ENCODE data around the gene TCP11L2.
A peak's percentile ranks its signal among the peaks of the same experiment; 100 is the strongest.

The TCP11L2 gene

DNA sequence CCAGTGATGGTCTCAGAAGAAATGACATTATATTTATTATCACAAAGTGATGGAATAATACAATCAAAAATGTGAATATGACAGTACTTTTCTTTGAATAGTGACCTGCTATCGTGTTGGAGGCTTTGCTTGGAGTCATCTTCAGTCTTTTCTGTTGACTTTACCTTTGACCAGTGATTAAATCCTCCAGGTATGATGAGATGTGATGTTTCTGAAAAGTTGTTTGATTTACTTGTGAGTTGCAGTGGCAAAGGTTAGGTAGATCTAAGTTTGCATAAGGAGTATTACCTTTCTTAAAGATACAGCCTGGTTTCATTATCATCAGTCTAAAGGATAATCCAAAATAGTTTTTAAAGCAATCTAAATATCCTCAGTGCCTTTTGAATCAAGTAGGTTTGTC lies 4.6 kb downstream of the TCP11L2 start:
- no peaks in the 10 kb centered on the region for H3K9me3 ChIP-seq (replicated peaks; ENCODE audit: insufficient read depth, low read length)
- no peak overlapping the region for H2AFZ ChIP-seq (ENCODE audit: low read length)
- H4K20me1 ChIP-seq (ENCODE audit: insufficient read depth, low read length), result no peaks in the 10 kb centered on the region
- no peak overlapping the region for H3K27ac ChIP-seq (ENCODE audit: low read length)
- H3F3A ChIP-seq (ENCODE audit: insufficient read depth, low read length), result peaks cover 13% of the 10 kb centered on the region
- H3K27me3 ChIP-seq (replicated peaks; ENCODE audit: insufficient read depth, low read length), result no peaks in the 10 kb centered on the region
- no peaks in the 10 kb centered on the region for H3K9me2 ChIP-seq (replicated peaks; ENCODE audit: insufficient read depth, low read length)
- H3K36me3 ChIP-seq (replicated peaks; ENCODE audit: insufficient read depth, low read length), result no peaks in the 10 kb centered on the region
- H3K4me3 ChIP-seq (ENCODE audit: low read length), result no peak overlapping the region
- no peak for DNase-seq
- H3K79me2 ChIP-seq (ENCODE audit: low read length), result no peaks in the 10 kb centered on the region; the same call in 1 of the 2 replicates
- H3K9ac ChIP-seq (ENCODE audit: low read length), result no peak overlapping the region
- no peak for TF ChIP-seq EZH2phosphoT487 (IDR thresholded peaks at IDR 0.05; ENCODE audit: low read length)
- no peak for TF ChIP-seq EZH2 (optimal IDR thresholded peaks at IDR 0.05; ENCODE audit: low read depth, low read length)
- TF ChIP-seq CTCF (IDR thresholded peaks at IDR 0.05; ENCODE audit: low read length), result no peak
- H3K4me1 ChIP-seq (ENCODE audit: low read length), result peaks cover 28% of the 10 kb centered on the region
- no peak overlapping the region for H3K4me2 ChIP-seq (ENCODE audit: low read depth, low read length)

DNA sequence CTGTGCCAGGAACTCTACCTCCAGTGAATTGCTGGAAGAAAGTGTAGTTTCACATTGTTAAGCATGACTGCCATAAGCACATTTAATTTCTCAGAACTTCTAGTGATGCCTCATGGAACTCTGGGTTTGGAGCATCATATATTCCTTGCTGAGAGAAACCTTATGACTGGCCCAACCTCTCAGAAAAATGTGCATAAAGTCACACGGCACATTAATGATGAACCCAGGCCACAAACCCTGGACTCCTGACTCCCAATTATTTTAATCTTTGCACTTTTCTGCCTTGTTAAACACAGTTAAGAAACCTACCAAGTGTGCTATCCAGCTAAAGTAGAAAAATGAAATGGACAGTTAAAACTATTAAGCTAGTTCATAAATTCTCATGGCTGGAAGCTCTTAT lies 5.6 kb downstream of the TCP11L2 start:
- Histone ChIP-seq H3K4me2 (ENCODE audit: low read depth, low read length) (no peak overlapping the region), H3K36me3 (replicated peaks; ENCODE audit: insufficient read depth, low read length) (no peaks in the 10 kb centered on the region), H3K27ac (ENCODE audit: low read length) (no peak overlapping the region), H3K4me3 (ENCODE audit: low read length) (no peak overlapping the region), H3K9me2 (replicated peaks; ENCODE audit: insufficient read depth, low read length) (no peaks in the 10 kb centered on the region), H3F3A (ENCODE audit: insufficient read depth, low read length) (peaks cover 13% of the 10 kb centered on the region), H2AFZ (ENCODE audit: low read length) (no peak overlapping the region), H3K79me2 (ENCODE audit: low read length) (no peaks in the 10 kb centered on the region; the same call in 1 of the 2 replicates), H3K4me1 (ENCODE audit: low read length) (peaks cover 31% of the 10 kb centered on the region), H3K9ac (ENCODE audit: low read length) (no peak overlapping the region), H3K9me3 (replicated peaks; ENCODE audit: insufficient read depth, low read length) (no peaks in the 10 kb centered on the region), H3K27me3 (replicated peaks; ENCODE audit: insufficient read depth, low read length) (no peaks in the 10 kb centered on the region), H4K20me1 (ENCODE audit: insufficient read depth, low read length) (no peaks in the 10 kb centered on the region)
- DNase-seq, result no peak
- TF ChIP-seq CTCF (IDR thresholded peaks at IDR 0.05; ENCODE audit: low read length), result no peak
- TF ChIP-seq EZH2phosphoT487 (IDR thresholded peaks at IDR 0.05; ENCODE audit: low read length), result no peak
- no peak for TF ChIP-seq EZH2 (optimal IDR thresholded peaks at IDR 0.05; ENCODE audit: low read depth, low read length)

DNA sequence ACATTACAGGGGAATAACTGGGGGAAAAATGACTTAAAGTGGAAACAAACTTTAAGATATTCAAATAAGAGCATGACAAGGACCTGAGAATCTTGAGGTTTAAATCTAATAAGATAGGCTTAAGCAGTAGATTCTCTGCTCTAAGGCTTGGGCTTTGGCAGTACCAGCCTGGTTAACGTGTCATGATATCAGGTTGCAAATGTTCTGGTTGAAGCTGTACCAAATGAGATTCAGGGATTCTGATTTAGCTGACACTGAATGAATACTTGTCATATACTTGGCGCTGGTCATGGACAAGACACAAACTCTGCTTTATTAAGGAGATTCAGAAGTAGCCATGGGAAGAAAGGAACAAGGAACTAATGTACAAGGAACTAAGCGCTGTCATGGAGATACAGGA lies 6.1 kb downstream of the TCP11L2 start:
- Histone ChIP-seq H3K36me3 (replicated peaks; ENCODE audit: insufficient read depth, low read length) (no peaks in the 10 kb centered on the region), H3K4me3 (ENCODE audit: low read length) (no peak overlapping the region), H3K4me2 (ENCODE audit: low read depth, low read length) (no peak overlapping the region), H3F3A (ENCODE audit: insufficient read depth, low read length) (peaks cover 13% of the 10 kb centered on the region), H3K9me2 (replicated peaks; ENCODE audit: insufficient read depth, low read length) (no peaks in the 10 kb centered on the region), H3K9me3 (replicated peaks; ENCODE audit: insufficient read depth, low read length) (no peaks in the 10 kb centered on the region), H3K27ac (ENCODE audit: low read length) (no peak overlapping the region), H3K79me2 (ENCODE audit: low read length) (no peaks in the 10 kb centered on the region), H3K27me3 (replicated peaks; ENCODE audit: insufficient read depth, low read length) (no peaks in the 10 kb centered on the region), H3K9ac (ENCODE audit: low read length) (no peak overlapping the region), H2AFZ (ENCODE audit: low read length) (no peak overlapping the region), H4K20me1 (ENCODE audit: insufficient read depth, low read length) (no peaks in the 10 kb centered on the region), H3K4me1 (ENCODE audit: low read length) (peaks cover 31% of the 10 kb centered on the region)
- DNase-seq, result no peak
- no peak for TF ChIP-seq EZH2 (optimal IDR thresholded peaks at IDR 0.05; ENCODE audit: low read depth, low read length)

- Histone ChIP-seq H3K27ac (ENCODE audit: low read length) (no peak overlapping the region), H2AFZ (ENCODE audit: low read length) (no peak overlapping the region), H3K4me1 (ENCODE audit: low read length) (peaks cover 31% of the 10 kb centered on the region)
Measured at GRCh38 chr12:106309671-106310505, 7.4 kb downstream of the TCP11L2 start.

More at GRCh38 chr12:106309671-106310505, 7.4 kb downstream of the TCP11L2 start:
- H3K9me2 ChIP-seq (replicated peaks; ENCODE audit: insufficient read depth, low read length), result no peaks in the 10 kb centered on the region
- TF ChIP-seq EZH2phosphoT487 (IDR thresholded peaks at IDR 0.05; ENCODE audit: low read length) (no peak), EZH2 (optimal IDR thresholded peaks at IDR 0.05; ENCODE audit: low read depth, low read length) (no peak), CTCF (IDR thresholded peaks at IDR 0.05; ENCODE audit: low read length) (no peak)
- H3K9me3 ChIP-seq (replicated peaks; ENCODE audit: insufficient read depth, low read length), result no peaks in the 10 kb centered on the region
- H3K4me3 ChIP-seq (ENCODE audit: low read length), result no peak overlapping the region
- no peaks in the 10 kb centered on the region for H3K27me3 ChIP-seq (replicated peaks; ENCODE audit: insufficient read depth, low read length)
- DNase-seq, result peak; percentile 24
- H3K4me2 ChIP-seq (ENCODE audit: low read depth, low read length), result peak overlapping the region; percentile 40
- H3F3A ChIP-seq (ENCODE audit: insufficient read depth, low read length), result peaks cover 9% of the 10 kb centered on the region; the same call in 1 of the 2 replicates
- no peaks in the 10 kb centered on the region for H3K36me3 ChIP-seq (replicated peaks; ENCODE audit: insufficient read depth, low read length)
- H3K79me2 ChIP-seq (ENCODE audit: low read length), result no peaks in the 10 kb centered on the region
- H3K9ac ChIP-seq (ENCODE audit: low read length), result no peak overlapping the region
- H4K20me1 ChIP-seq (ENCODE audit: insufficient read depth, low read length), result no peaks in the 10 kb centered on the region
